ENCODE data around the gene MAP3K7CL.

The MAP3K7CL gene

GRCh38 chr21:29185172-29185571 lies 54.7 kb downstream of the MAP3K7CL start:
- TF ChIP-seq CTCF (IDR thresholded peaks at IDR 0.05; ENCODE audit: borderline replicate concordance, insufficient read depth, low read depth, low read length) = no peak

GRCh38 chr21:29185633-29186032 lies 55.2 kb downstream of the MAP3K7CL start:
- no peak for TF ChIP-seq CTCF (IDR thresholded peaks at IDR 0.05; ENCODE audit: borderline replicate concordance, insufficient read depth, low read depth, low read length)

More at GRCh38 chr21:29185172-29185571, 54.7 kb downstream of the MAP3K7CL start:
- no peak overlapping the region for H3K4me3 ChIP-seq (ENCODE audit: low read depth, low read length)

GRCh38 chr21:29186246-29186645 lies 55.8 kb downstream of the MAP3K7CL start:
- H3K4me3 ChIP-seq (ENCODE audit: low read depth, low read length) = no peak overlapping the region
- no peak for TF ChIP-seq CTCF (IDR thresholded peaks at IDR 0.05; ENCODE audit: borderline replicate concordance, insufficient read depth, low read depth, low read length)

More at GRCh38 chr21:29185633-29186032, 55.2 kb downstream of the MAP3K7CL start:
- no peak overlapping the region for H3K4me3 ChIP-seq (ENCODE audit: low read depth, low read length)

- H3K4me3 ChIP-seq (ENCODE audit: low read depth, low read length) = no peak overlapping the region
- no peak for TF ChIP-seq CTCF (IDR thresholded peaks at IDR 0.05; ENCODE audit: borderline replicate concordance, insufficient read depth, low read depth, low read length)
Measured at GRCh38 chr21:29187944-29188343, 57.5 kb downstream of the MAP3K7CL start.

GRCh38 chr21:29189353-29189752 lies 58.9 kb downstream of the MAP3K7CL start:
- no peak overlapping the region for H3K4me3 ChIP-seq (ENCODE audit: low read depth, low read length)
- no peak for TF ChIP-seq CTCF (IDR thresholded peaks at IDR 0.05; ENCODE audit: borderline replicate concordance, insufficient read depth, low read depth, low read length)

- TF ChIP-seq CTCF (IDR thresholded peaks at IDR 0.05; ENCODE audit: borderline replicate concordance, insufficient read depth, low read depth, low read length) = no peak
- no peak overlapping the region for H3K4me3 ChIP-seq (ENCODE audit: low read depth, low read length)
Measured at GRCh38 chr21:29190923-29191331, 60.5 kb downstream of the MAP3K7CL start.

- no peak overlapping the region for H3K4me3 ChIP-seq (ENCODE audit: low read depth, low read length)
Measured at GRCh38 chr21:29193072-29193471, 62.6 kb downstream of the MAP3K7CL start.

More at GRCh38 chr21:29193072-29193471, 62.6 kb downstream of the MAP3K7CL start:
- TF ChIP-seq CTCF (IDR thresholded peaks at IDR 0.05; ENCODE audit: borderline replicate concordance, insufficient read depth, low read depth, low read length) = no peak
